Islet precursor cell (in vitro differentiated cells): ENCODE measurements around the gene ZSCAN16.

Experiments used
- DNase-seq: peaks from one replicate; pipeline ENCODE4 v3.0.0-alpha.2; 2018

The ZSCAN16 gene

DNA sequence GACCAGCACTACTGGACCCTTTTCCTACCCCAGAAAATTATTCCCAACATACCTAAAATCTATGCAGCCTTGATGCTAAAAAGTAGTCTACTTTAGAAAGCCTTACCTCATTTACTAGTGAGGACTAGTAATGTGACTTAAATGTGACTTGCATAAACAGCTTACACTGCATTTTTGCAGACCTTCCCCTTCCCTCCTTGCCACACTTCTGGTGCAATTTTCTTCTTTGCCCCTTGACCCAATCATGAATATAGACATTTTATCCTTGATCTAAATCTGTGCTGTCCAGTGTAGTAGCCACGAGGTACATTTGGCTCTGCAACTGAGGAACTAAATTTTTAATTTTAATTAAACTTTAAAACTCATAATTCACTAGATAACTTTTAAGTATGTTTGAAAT is 10.3 kb downstream of the ZSCAN16 start:
- no peak for DNase-seq

DNA sequence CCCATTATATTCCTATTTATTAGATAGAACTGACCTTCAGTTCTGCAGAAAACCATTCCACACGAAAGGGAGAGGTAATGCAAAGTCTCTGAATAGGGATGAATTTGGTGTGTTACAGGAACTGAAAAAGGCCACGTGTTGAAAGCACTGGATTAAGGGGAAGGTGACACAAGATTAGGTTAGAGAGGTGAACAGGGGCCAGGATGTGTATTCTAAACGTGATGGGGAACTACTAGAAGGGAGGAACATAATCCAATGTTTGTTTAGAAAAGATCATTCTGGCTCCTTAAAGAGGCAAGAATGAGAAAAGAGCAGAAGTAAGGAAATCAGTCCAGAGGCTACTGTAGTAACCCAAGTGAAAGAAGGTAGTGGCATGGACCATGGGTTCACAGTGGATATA is 11.0 kb downstream of the ZSCAN16 start:
- no peak for DNase-seq

DNA sequence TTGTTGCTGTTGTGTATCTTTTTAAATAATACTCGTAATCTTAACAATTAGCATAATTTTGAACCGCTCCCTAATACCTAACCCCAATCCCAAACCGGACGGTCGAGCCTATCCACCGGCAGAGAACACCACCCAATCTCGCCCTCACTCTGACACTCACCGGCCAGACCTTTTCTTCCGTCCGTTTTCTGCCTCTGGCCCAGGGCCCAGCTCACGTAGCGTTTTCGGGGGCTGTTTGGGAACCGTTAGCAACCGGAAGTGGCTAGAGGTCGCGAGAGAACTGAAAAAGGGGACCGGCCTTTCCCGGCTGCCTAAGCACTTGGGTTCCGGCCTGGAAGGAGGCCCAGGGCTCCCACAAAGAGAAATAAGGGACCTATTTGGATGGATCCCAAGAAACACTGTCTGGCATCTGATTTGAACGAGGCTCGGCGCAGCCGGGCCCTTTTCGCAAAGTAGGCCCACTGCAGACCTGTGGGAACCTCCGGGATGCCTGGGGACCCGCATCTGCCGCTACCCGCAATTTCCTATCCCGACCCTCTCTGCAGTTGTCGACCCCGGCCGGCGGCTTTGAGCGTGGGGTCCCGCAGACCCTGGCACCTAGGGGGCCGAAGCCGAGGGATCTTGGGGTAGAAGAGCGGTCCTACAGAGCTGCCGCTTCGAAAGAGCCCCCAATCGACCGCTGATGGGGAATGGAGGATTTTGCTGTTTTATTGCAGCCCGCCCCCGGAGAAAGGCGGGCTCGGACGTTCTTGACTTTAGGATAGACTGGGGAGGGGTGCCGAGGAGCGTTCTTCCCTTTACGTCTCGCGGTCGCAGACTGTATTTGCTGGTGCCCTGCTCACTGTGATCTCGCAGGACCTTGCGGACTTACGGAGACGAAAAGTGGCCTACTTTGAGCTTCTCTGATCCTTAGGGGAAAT is 12.4 kb downstream of the ZSCAN16 start:
- peak; percentile 89 for DNase-seq

DNA sequence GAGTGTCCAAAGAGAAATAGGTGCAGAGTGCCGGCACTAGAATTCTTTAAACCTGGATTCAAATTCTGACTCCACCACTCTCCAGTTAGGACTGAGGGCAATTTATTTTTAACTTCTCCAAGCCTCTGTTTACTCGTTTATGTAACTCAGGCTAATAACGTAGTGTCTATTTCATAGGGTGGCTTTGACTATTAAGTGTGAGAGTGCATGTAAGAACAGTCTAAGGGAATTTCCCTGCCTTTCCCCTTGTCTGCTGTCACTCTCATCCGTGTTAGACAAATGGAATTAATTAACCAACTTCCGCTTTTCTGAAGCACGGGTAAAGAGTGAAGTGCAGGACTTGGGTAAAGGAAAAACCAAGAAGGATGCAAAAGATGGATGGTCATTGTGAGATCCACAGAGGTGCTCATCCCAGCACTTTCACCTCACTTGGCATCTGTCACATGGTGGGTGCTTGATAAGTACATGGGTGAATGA is 13.1 kb downstream of the ZSCAN16 start:
- DNase-seq = no peak

DNA sequence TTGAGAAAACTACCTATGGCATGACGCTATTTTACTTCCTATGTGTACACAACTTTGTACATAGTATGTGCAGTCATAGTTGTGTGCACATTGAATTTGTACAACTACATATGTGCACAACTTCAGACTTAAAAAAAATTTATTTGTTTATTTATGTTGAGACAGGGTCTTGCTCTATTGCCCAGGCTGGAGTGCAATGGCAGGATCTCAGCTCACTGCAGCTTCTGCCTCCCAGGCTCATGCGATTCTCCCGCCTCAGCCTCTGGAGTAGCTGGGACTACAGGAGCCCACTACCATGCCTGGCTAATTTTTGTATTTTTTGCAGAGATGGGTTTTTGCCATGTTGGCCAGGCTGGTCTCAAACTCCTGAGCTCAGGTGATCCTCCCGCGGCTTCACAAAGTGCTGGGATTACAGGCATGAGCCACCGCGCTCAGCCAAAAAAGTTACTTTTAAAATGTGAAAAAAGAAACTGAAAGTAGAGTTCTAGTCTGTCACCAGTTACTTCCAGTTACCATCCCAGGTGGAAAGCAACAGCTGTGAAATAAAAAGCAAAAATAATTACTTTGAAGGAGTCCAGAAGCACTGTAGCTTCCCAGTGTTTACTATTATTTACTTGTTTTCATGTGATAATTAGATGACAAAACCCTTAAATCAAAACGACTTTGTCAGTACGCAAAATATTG is 15.6 kb downstream of the ZSCAN16 start:
- no peak for DNase-seq

DNA sequence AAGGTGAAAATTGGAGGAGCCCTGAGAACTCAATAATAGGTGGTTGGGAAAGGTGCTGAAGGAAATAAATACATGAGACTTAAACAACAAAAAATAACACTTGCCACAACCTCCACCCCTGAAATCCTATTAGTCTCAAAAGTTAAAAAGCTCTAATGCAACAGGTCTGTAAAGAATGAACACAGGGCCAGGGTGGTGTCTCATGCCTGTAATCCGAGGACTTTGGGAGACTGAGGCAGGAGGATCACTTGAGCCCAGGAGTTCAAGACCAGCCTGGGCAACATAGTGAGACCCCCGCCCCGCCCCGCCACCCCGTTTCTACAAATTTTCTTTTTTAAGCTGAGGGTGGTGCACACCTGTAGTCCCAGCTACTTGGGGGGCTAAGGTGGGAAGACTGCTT is 16.2 kb downstream of the ZSCAN16 start:
- DNase-seq = no peak

DNA sequence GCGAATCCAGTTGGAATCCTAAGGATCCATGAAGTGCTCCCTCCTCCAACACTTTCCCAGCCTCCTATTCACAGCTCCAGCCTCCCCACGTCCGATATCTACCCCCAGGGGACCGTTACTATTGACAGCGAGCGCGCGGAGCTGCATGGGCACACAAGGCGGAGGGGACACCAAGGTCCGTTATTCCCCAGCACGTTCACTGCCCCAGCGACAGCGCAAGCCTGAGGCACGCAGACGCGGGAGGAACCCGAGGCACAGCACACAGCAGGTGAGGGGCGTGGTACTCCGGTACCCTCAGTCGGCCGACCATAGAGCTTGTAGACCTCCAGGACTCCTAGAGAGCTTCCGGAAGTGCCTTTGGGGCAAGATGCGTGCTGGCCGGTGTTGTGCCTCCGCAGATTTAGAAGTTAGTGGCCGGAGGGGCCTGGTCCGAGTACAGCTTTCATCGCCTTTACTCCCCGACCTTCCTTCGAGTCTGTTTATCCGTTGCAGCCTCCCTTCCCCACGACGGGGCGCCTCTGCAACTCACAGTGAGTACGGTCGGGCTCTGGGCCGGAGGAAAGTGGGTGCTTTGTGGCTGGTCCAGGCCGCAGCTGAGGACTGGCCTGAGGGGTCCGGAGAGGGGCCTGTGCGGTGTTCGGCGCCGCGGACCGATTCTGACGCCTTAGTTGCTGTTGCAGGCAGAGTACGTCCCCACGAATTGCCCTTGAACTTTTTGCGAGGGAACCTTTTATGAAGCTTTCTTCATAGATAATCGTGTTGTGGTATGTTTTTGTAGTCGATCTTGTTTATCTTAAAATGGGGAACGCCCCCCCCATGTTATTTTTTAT is 17.3 kb downstream of the ZSCAN16 start, which contains the start of gene ZKSCAN8:
Gene ZKSCAN8 (plus strand): TSS at position 384 of the 830 bp plus-strand sequence. CDS start 6,525 bp downstream, outside the sequence.
- peak; percentile 97 for DNase-seq

DNA sequence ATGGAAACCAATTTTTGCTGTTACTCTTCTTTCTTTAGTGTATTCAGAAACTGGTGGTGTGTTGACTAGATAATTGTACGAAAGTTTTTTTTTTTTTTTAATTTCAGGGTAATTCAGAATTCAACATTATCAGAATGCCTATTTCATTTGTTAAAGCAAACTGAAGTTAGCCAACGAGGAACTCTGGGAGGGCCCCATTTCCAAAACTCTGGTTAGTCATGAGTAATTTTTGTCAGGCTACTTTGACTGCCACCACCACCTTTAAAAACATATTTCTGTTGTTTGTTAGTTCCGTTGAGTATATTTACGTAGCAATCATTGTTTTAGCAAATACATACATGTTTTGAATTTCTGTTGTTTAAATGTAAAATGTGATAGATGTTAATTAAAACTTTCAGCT is 18.0 kb downstream of the ZSCAN16 start:
- no peak for DNase-seq

DNA sequence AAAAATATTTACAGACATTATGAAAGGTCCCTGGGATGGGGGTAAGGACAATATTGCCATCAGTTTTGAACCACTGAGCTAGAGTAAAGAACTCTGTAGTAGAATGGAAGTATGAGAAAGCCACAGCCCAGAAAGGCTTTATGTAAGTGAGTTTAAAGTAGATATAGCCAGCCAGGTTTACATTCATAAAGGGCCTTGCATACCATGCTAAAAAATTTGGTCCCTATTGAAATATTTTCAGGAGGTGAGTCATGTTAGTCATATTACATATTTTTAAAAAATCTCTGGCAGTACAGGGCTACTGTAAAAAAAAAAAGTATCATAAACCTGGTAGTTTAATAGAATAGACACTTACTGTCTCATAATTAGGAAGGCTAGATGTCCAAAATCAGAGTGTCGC is 20.8 kb downstream of the ZSCAN16 start:
- DNase-seq = no peak

DNA sequence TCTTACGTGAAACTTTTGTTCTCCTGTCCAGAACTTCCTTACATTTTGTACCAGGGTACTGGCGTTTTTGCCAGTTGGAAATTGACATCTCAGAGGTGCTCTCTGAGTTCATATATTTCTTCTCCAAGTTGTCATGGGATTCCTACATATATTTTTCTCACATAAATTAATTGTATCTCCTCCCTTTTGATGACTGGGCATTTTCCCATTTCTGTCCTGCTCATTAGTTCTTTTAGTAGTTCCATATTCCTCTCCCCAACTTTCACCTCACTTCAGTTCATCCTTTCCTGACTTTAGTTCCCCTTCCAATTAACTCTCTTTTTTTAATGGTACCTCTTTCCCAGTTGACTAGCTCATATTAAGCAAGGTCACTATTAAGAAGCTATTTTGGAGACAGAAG is 28.1 kb downstream of the ZSCAN16 start:
- DNase-seq = no peak

DNA sequence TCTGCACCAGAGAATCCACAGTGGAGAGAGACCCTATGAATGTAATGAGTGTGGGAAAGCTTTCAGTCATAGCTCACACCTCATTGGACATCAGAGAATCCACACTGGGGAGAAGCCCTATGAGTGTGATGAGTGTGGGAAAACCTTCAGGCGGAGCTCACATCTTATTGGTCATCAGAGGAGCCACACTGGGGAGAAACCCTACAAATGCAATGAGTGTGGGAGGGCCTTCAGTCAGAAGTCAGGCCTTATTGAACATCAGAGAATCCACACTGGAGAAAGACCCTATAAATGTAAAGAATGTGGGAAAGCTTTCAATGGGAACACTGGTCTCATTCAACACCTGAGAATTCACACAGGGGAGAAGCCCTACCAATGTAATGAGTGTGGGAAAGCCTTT is 29.1 kb downstream of the ZSCAN16 start:
- DNase-seq = no peak

DNA sequence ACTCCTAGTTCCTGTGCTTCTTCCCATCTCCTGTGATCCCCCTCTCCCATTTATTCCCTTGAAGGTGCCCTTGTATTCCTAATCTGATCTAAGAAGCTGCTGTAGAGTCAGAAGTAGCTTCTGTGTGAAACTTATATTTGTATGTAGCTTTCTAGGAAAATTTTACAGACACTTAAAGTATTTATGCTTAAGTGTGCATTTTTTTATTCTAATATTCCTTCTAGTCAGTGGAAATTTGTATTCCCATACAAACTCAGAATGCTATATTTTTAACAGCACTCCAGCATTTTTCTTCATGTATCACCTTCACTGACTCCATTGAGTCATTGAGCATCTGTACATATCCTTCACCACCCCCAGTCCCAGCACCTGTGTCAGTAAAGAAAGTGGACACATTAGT is 29.9 kb downstream of the ZSCAN16 start:
- DNase-seq = no peak

DNA sequence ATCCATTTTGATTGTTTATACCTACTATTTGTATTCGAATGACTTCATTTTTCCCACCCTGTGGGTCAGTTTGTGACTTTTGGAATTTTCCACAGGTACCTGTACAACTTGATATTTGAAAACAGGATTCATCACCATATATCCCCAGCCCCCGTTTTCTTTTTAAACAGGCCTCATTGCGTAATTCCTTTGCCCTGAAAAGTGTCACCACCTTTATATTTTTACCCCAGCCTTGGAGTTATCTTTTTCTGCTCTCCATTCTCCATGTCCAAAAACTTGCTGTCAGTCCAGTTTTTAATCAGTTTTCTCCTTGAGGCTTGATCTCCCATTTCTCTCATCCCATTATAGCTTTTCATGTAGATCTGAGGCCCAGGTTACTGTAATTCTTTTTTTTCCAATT is 33.9 kb downstream of the ZSCAN16 start:
- DNase-seq = no peak

DNA sequence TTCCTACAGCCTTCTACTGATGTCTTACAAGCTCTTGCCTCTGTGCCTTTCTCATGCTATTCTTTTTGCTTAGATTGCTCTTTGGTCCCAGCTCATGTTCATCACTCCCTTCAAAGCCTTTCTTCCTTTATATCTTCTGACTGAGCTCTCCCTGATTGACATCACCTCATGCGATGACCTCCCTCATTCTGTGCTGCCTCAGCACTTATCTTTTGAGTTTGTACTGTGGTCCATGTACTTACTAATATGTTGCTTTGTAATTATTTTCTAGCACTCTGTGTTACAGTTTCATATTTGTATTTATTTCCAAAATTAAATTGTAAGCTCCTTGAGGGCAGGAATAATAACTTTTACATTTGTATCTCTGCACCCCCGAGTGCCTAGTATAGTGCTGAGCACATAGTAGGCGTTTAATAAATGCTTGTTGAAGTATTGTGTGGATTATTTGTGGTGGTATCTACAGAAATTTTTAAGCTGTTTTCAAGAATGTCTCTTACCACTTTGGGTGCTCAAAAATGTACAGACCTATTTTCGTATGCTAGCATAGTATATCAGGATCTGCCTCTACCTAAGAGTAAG is 34.7 kb downstream of the ZSCAN16 start:
- no peak for DNase-seq

DNA sequence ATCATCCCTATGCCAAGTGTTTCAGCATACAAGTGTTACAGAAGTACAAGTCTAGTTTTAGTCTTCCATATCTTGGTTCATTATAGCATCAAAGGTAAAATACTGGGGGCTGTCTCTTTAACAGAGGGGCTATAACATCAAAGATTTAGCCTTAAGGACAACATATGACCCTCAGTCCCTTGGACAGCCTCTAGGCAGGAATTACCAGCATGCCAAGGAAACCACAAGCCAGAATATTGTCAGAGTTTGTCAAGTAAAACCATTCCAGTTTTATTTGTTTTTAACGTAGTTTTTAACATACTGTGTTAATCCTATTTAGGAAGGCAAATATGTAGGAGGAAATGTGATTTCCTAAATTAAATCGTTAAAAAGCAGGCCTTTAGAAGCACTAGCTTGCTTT is 35.8 kb downstream of the ZSCAN16 start:
- DNase-seq = no peak

DNA sequence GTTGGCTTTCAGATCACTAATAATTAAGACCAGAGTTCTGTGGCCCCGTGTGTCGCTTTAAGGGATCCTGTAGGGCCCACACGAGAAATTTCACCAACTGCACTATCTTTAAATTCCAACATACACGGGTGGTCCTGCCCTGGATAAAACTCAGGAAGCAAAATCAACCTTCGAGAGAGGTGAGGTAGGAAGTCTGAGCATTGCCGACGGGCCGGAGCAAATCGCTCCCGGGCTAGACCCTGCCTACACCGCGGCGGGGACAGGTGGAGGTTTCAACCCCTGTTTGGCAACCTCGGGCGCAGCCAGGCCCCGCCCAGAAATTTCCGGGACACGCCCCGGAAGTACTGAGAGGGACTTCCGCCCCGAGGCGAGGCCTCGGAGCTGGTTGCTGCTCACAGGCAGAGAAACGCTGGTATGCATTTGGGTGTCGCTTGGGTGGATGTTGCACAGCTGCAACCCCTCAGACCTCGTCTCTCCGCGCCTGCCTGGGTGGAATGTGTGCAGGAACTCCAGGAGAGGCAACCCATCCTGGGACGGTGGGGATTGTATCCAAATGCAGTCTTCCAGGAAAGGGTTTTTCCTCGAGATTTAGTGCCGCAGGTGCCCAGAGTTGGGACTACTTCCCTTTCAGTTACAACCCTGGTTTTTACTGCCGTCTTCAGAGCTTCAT is 37.1 kb downstream of the ZSCAN16 start:
- DNase-seq = peak; percentile 74

DNA sequence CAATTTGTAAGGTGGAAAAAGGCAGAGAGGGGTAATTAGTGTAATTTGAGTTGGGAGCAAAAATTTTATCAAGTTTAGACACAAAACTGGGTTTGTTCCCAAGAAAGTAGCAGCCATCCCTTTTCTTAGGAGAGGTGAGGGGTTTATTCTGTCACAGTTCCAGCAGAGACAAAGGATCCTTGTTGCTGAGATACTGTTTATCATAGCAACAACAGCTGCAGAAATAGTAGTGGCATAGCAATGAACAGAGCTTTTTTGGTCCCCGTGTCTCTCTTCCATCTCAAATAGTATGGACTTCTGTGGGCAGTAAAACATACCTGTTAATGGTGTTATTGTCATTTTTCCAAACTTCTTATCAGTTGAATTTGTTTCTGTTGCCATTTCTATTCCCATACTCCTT is 41.2 kb downstream of the ZSCAN16 start:
- DNase-seq = no peak

DNA sequence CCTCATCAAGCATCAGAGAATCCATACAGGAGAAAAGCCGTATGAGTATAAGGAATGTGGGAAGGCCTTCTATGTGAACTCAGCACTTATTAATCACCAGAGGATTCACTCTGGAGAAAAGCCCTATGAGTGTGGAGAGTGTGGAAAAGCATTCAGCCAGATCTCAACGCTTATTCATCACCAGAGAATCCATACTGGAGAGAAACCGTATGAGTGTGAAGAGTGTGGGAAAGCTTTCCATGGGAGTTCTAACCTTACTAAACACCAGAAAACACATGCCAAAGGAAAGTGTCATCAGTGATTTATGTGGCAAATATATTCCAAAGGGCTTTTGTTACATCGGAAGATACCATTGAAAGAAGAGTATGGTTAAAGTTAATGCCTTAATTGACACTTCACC is 42.7 kb downstream of the ZSCAN16 start:
- DNase-seq = no peak

DNA sequence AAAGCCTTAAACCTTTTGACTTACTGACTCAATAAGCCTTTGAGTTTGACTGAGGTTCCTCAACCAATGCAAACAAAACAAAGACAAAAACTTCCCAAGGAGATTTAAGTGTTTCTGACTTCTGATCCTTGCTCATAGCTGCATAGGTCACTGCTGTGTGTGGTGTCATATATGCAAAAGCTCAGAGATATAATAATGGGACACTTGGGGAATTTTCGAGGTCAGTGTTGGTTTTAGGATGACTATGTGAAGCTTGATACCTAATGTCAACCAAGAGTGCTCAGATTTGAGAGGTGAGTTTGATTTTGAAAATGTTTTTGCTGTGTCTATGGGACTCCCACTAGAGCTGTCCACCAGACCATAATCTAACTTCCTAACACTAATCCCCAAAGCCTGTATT is 43.5 kb downstream of the ZSCAN16 start:
- no peak for DNase-seq

DNA sequence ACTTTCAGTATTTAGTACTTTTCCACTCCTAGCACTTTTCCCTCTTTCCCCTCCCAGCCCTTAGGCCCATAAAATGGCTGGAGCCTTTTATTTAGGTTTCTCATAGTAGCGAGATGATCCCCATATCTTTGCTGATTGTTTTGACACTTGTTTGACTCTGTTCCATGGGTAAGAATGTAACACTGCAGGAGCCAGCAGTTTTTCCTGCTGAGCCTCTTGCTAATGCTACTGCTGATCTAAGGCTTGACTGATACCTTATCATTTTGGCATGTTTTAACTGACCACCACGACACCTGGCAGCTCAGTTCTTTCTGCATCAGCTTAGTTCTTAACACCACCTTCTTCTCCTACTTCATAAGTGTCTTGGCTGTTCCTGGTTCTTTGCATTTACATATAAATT is 46.9 kb downstream of the ZSCAN16 start:
- DNase-seq = no peak

DNA sequence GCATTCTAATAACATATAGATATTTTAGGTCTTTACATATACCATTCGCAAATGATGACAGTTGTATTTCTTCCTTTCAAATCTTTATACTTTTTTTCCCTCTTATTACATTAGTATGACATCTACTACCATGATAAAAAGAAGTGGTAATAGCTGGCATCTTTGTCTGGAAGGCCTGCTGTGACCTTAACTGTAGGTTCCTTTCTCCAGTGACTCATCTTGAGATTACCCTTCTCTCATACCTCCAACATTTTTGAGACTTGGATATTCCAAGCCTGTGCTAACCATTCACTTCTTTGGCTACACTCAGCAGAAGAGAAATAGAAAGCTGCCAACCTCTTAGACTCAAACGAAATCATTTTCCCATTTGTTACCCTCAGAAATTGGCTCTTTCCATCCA is 47.6 kb downstream of the ZSCAN16 start:
- DNase-seq = no peak

DNA sequence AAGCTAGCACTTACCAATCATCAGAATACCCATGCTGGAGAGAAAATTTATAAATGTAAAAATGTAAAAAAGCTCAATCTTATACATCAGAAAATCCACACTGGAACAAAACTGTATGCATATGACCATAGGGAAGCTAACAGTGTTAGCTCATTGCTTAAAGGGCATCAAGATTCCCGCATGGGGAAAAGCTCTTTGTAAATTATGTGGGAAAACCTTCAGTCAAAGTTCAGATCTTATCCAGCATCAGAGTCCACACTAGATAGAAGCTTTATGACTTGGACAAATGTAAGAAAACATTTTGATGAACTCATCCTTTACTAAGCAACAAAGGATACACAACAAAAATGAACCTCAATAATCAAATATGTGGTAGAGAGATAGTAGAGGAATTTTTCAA is 52.0 kb downstream of the ZSCAN16 start:
- no peak for DNase-seq
